ENCODE measurements around the gene PRR18.

The PRR18 gene

DNA sequence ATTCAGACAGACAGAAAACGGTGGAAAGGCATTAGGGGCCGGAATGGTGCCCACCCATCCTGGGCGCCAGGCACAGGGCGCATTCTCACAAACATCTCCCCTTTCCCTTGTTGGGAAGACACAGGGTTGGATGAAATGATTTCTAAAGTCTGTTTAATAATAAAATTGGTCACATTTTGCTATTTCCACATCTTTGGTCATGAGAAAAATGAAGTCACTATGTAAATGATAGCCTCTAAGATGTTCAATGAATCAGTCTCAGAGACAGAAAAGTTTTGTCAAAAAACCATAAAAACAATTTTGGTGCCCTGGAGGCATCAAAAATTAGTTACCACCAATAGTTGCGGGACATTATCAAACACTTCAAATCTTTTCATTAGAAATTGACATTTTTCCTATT is 40.7 kb downstream of the PRR18 start:
- no peak overlapping the region for H3K4me3 ChIP-seq (replicated peaks; ENCODE audit: low read depth, low read length)
- DNase-seq (ENCODE audit: extremely low read depth, low read depth): no peak

DNA sequence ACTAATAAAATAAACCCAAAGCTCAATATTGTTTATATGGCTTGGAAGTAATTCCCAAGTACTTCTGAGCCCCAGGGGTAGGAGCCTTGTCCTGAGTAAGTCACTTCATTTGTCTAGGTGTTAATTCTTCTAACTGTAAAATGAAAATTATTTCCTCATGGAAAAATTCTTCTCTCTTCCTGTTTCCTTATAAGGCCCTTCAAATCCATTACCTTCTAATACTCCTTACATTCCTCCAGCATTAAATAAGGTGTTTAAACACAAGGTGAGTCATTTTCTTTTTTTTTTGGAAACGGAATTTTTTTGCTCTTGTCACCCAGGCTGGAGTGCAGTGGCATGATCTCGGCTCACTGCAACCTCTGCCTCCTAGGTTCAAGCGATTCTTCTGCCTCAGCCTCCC is 41.9 kb downstream of the PRR18 start:
- no peak overlapping the region for H3K4me3 ChIP-seq (replicated peaks; ENCODE audit: low read depth, low read length)
- no peak for DNase-seq (ENCODE audit: extremely low read depth, low read depth)
- TF ChIP-seq, protein P1, sequence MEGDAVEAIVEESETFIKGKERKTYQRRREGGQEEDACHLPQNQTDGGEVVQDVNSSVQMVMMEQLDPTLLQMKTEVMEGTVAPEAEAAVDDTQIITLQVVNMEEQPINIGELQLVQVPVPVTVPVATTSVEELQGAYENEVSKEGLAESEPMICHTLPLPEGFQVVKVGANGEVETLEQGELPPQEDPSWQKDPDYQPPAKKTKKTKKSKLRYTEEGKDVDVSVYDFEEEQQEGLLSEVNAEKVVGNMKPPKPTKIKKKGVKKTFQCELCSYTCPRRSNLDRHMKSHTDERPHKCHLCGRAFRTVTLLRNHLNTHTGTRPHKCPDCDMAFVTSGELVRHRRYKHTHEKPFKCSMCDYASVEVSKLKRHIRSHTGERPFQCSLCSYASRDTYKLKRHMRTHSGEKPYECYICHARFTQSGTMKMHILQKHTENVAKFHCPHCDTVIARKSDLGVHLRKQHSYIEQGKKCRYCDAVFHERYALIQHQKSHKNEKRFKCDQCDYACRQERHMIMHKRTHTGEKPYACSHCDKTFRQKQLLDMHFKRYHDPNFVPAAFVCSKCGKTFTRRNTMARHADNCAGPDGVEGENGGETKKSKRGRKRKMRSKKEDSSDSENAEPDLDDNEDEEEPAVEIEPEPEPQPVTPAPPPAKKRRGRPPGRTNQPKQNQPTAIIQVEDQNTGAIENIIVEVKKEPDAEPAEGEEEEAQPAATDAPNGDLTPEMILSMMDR (IDR thresholded peaks at IDR 0.05; ENCODE audit: low read depth, low read length, missing control alignments): no peak

More for the DNA sequence above, 40.7 kb downstream of the PRR18 start:
- TF ChIP-seq, protein P1 (IDR thresholded peaks at IDR 0.05; ENCODE audit: low read depth, low read length, missing control alignments): no peak

DNA sequence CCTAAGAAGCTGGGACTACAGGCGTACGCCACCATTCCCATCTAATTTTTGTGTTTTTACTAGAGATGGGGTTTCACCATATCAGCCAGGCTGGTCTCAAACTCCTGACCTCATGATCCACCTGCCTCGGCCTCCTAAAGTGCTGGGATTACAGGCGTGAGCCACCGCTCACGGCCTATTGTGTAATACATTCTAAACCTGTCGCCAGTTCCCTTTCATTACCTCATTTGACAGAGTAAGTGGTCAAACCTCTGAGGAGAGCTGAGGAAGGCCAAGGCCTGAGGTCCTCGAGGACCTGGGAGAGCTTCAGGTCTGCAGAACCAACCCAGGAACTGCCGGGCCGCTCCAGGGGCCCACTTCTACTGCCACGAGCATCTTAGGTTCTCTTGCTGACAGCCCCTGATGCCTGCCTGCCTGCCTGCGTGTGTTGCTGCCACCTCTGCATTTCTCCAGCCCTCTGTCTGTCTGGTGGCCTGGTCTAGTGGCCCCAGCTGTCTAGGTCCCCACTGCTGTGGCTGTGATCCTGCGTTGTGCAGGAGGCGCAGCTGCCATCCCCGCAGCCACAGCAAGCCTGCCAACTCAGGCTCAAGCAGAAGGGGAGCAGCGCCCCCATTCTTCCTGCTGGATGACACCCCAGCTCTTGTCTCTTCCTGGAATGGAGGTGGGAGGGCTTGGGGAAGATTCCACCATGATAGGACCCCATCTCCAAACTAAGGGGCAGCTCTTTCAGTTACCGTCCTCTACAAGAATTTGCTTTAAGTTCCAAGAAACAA is 45.3 kb downstream of the PRR18 start:
- no peak overlapping the region for H3K4me3 ChIP-seq (replicated peaks; ENCODE audit: low read depth, low read length)
- no peak for DNase-seq (ENCODE audit: extremely low read depth, low read depth)
- TF ChIP-seq, protein P1 (IDR thresholded peaks at IDR 0.05; ENCODE audit: low read depth, low read length, missing control alignments): no peak

DNA sequence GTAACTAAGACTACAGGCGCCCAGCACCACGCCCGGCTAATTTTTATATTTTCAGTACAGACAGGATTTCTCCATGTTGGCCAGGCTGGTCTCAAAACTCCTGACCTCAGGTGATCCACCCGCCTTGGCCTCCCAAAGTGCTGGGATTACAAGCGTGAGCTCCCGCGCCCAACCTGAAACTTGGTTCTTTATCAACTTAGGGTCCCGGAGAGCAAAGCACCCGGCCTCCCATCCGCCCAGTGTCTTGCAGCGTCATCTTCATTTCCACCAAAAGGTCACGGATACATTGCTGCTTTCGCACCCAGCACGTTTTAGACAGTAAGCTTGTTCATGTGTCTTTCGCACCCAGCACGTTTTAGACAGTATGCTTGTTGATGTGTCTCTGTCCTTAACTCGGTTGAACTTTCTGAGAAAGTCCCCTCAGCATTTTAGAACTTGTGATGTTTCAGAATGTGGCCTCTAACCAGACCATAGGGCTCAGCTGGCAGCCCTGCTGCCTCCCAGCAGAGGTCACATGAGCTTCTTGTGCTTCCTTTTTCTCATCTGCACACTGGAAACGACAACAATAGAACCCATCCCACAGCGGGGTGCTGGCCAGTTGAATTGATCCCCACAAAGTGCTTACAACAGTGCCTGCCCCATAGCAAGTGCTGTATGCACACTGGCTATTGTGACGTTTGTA is 48.8 kb downstream of the PRR18 start:
- DNase-seq (ENCODE audit: extremely low read depth, low read depth): no peak
- TF ChIP-seq, protein P1 (IDR thresholded peaks at IDR 0.05; ENCODE audit: low read depth, low read length, missing control alignments): no peak
- H3K4me3 ChIP-seq (replicated peaks; ENCODE audit: low read depth, low read length): no peak overlapping the region

DNA sequence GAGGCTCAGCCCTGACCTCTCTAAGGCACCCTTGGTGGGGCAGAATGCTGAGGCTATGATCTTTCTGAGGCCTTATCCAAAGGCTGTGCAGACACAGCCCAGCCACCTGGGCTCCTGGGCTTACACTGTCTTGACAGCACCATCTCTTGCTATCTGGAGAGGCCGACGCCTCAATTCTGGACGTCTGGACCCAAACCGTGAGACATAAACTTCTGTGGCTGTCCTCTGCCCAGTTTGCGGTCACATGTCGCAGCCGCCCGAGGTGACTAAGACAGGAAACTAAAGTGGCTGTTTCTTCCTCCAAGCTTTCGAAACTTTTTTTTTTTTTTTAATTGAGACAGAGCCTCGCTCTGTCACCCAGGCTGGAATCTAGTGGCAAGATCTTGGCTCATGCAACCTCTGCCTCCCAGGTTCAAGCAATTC is 49.3 kb downstream of the PRR18 start:
- TF ChIP-seq, protein P1 (IDR thresholded peaks at IDR 0.05; ENCODE audit: low read depth, low read length, missing control alignments): no peak
- no peak for DNase-seq (ENCODE audit: extremely low read depth, low read depth)
- H3K4me3 ChIP-seq (replicated peaks; ENCODE audit: low read depth, low read length): no peak overlapping the region

DNA sequence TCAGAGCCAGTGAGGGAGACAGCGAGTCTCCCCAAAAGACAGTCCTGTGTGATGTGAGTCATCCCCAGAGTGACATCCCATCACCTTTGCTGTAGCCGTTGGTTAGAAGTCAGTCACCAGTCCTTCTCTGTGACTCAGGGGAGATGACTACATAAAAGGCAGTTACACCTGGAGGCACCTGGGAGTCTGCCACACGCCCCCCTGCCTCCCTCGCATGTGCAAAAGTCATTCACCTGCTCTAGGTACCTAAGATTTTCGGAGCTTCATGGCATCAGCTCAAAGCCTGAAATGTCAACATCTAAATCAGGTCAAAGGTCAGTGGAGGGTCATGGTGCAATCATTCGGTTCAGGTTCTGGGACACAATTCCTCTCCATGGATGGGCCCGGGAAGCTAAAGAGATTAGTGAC is 50.3 kb downstream of the PRR18 start:
- no peak for DNase-seq (ENCODE audit: extremely low read depth, low read depth)
- TF ChIP-seq, protein P1 (IDR thresholded peaks at IDR 0.05; ENCODE audit: low read depth, low read length, missing control alignments): no peak
- no peak overlapping the region for H3K4me3 ChIP-seq (replicated peaks; ENCODE audit: low read depth, low read length)
